ENCODE measurements around the gene PCSK1.
A peak's percentile ranks its signal among the peaks of the same experiment; 100 is the strongest.
"Not testable (repeated sequence)": the region's sequence is repeated elsewhere in the genome, so short reads cannot be mapped to it uniquely, and the experiment has no call there.

The PCSK1 gene

DNA sequence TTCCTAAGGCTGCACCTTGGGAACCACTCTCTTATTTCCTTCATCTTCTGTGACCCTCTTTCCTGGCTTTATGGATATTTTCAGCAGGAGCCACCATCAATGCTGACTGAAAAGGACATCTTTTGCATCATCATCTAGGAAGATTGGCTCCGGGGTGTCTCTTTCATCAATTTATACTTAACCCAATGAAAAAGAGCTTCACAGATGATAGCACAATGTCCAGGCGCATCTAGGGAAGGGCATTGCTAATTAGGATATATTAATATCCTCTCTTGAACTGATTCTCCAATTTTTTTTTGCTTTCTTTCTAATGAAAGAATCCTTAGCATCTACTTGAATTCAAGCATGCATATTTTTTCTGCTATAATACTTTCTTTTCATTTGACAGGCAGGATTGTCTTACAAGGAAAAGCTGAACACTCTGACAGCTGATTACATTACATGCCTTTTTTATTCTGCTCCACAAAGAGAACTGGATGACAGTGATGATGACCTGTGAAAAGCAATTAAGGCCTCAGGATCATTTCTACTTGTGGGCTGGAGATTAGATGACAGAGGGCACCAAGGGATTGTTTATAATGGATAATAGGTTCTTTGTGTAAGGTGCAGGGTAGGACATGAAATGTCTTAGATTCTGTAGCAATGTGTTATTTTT lies 60.2 kb downstream of the PCSK1 start:
- no peak for DNase-seq (ENCODE audit: low spot score)

DNA sequence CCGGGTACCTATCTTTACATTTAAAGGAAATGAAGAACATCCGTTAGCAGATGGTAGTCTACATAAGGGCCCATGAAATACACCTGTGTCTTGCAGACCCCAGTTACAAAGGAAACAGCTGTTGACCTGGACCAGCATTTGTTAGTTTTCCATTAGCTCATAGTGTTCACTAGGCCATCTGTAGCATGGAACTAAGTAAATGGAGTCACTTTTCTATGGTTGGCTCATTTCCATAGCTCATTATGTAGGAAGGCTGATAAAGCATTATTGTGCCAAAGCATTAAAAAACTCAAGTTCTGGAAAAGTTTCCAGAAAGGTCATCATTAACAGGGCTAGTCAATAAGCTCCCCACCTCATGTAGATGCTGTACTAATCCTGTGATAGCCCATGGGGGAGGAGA lies 62.1 kb downstream of the PCSK1 start:
- DNase-seq (ENCODE audit: low spot score) = no peak

DNA sequence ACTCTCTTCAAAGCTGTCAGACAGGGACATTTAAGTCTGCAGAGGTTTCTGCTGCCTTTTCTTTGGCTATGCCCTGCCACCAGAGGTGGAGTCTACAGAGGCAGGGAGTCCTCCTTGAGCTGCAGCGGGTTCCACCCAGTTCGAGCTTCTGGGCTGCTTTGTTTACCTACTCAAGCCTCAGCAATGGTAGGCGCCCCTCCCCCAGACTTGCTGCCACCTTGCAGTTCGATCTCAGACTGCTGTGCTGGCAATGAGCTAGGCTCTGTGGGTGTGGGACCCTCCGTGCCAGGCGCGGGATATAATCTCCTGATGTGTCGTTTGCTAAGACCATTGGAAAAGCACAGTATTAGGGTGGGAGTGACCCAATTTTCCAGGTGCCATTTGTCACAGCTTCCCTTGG lies 65.7 kb downstream of the PCSK1 start:
- not testable (repeated sequence) for DNase-seq (ENCODE audit: low spot score)

DNA sequence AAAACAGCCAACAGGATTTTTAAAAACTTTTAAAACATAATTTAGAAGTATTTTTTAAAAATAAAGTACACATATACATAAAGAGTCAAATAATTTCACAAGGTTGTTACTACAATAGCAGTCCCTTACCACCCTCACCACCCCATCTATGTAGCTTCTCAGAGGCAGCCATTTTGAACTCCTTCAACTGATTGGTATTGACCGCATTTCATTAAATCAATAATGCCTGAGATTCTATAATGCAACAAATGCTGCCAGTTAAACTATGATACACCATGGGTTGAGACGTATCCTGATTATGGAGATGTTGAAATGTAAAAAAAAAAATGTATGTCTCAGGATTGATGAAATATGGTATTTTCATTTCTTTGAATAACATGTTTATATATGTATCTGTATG lies 78.8 kb downstream of the PCSK1 start:
- DNase-seq (ENCODE audit: low spot score) = no peak

DNA sequence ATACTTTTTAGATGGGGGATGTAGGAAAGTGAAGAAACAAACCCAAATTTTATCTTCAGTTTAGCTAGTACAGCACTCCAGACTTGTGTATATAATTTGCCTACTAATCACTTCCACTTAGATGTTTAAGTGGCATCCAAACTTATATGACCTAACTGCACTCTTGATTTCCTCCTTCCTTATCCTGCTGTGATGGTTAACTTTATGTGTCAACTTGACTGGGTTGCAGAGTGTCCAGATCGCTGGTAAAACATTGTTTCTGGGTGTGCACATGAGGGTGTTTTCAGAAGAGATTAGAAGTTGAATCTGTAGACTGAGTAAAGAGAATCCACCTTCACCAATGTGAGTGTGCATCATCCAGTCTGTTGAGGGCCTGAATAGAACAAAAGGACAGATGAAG lies 79.8 kb downstream of the PCSK1 start:
- DNase-seq (ENCODE audit: low spot score) = no peak

DNA sequence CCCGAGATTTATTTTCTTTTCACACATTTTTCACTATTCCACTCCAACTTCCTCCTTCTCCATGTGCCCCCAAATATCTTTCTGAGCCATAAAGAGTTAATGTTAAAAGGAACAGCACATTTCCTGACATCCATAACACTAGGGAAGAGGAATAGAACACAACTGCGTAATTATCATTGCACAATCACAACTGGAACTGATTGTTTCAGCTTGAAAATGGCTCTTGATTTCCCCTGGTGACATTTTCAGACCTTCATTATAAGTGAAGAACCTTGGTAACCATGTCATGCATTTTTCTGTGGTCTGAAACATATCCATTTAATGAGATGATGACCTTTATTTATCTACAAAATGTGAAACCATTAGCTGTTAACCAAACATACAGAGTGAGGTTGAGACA lies 82.4 kb downstream of the PCSK1 start:
- no peak for DNase-seq (ENCODE audit: low spot score)

DNA sequence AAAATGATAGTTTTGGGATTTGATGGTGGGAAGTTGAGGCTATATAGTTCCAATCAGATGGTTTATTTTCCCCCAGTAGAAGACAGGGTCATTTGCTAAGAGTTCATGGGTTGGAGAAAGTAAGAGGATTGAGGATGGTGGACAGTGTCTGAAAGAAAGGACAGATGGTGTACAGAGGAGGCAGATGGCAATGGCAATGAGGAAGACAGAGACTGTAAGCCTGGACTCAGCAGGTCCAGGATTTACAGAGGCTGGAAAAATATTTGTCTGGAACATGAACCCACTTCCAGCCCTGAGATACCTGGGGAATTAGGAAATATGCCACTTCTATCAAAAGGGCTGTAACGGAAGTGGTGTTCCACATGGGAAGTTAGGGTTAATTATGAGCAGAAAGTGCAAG lies 84.5 kb downstream of the PCSK1 start:
- DNase-seq (ENCODE audit: low spot score) = no peak

DNA sequence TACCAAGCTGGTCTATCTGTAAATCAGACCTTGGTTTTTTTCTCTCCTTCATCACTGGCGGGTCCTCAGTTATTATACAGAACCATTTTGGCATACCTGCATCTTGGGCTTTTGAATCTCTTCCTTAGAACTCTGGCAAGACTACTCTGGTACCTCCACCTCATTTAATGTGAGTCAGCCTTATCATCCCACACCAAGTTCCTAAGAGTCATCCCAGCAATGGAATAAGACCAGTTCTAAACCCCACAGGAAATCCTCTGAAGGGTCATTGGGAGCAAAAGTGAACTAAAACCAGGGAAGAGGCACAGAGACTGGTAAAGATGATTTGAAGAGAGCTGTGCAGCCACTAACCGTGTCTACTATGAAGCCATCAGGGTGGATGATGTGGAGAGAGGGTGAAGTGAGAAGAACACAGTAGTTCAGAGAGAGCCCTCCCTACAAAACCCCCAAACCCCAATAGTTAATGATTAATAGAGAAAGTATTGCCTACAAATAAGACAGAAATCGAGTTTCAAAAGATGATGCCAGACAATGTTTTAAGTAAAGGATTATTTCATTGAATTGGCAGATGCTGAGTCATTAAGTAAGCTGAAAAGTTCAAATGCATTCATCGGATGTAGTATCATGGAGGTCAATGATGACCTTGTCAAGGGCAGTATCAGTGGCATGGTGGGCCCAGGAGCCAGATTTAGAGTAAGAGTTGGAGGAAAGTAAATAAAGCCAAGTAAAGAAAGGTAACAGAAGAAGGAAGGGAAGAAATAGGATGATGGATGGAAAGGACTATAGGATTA lies 85.4 kb downstream of the PCSK1 start:
- DNase-seq (ENCODE audit: low spot score) = no peak

DNA sequence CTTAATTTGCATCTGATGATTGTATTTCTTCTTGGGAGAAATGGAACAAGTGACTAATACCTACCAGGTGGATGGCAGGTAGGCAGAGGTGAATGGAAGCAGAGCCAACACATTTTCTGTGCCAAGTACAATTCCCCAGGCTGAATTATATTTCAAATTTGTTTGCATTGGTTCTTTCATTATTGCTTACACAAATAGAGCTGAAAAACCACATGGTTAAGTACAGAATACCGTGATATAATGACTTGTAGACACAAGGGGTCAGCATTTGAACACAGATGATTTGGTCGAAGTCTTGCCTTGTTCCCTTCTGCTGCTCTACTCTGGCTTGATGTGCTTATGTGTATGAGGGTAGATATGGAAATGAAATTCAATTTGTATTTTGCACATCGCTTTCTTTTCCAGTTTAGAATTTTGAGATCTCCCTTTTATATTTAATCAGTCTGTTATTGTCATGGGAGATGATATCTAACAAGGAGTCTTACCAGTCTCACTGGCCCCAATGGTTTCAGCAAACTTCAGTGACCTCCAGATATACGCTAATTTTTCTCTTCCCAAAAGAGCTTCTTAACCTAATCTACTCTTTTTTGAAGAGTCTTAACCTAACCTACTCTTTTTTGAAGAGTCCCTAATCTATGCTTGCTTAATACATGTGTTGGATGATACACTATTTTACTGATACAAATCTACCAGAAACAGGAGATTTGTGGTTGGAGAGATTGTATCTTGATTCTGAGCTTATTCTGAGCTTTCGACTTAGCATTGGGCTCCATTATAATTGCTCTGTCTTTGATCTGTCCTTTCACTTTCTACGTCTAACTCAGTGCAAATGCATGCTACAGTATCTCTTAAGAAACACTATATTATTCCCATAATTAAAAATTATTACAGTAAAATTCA lies 88.1 kb downstream of the PCSK1 start:
- peak; percentile 69 for DNase-seq (ENCODE audit: low spot score)

DNA sequence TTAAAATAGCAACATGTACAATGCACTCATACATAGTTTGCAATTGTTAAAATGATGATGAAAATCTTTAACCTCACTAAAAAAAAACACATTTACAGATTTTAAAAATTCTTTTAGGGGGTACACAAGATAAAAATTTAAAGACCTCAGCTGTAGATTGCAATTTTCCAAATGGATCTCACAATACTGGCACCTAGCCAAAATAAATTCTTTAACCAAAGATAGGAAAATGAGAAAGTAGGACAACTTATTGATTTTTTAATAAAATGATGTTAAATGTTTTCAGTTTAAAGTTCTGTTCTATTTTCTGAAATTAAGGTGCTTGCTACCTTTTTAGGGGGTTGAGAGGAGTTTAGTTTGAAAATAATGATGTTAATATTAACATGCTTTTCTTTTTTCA lies 90.0 kb downstream of the PCSK1 start:
- no peak for DNase-seq (ENCODE audit: low spot score)

DNA sequence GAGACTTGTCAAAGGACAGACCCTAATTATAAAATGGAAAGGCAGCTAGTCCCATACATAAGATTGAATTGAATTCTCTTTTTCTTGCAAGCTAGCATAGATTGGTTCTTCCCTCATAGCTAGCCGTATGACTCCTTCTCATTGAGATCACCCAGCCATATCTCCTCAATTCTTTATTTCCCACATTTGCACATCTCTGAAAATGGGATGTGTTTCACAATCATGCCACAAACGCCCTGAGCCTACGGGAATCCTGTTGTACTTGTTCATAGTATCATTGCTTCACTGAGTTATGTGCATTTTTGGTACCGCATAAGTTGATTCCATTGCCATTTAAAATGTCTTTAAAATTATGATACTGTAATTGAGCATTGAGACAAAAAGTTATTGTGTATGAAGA lies 90.5 kb downstream of the PCSK1 start:
- no peak for DNase-seq (ENCODE audit: low spot score)

Data from GM03348 (cell line).